ENCODE data around the gene UBQLN3.

DNA sequence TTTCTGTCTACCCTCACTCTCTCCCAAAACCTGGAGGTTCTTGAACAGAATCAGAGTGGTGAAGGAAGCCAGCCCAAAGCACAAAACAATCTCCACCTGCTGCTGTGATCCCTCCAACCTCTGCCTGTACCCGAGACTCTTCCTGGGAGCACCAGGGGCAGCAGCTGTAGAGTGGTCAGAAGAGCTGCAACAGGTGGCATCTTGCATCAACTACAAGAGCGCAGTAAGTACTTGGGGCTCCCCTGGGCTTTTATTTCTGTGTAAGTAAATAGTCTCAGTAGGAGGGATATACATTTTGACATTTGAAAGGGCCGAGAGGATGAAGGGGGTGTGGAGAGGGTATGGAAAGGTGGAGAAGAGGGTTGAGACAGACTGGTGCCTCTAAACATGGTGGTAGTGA, 15.0 kb upstream of the UBQLN3 start:
- TF ChIP-seq CTCF (IDR thresholded peaks at IDR 0.05; ENCODE audit: borderline replicate concordance, extremely low read depth, low read length, poor library complexity, severe bottlenecking) (no peak), EZH2 (IDR thresholded peaks at IDR 0.05; ENCODE audit: borderline replicate concordance, low read depth, low read length, severe bottlenecking) (no peak)
